GM18858 (cell line): ENCODE measurements around the gene THPO.

Experiments used
- ATAC-seq: cut with Tn5 transposase; IDR thresholded peaks from one replicate; pipeline ENCODE4 v1.9.1; 2021; ENCODE audit not compliant: unreplicated experiment

The THPO gene

GRCh38 chr3:184377882-184378445 lies at the start of gene THPO:
Gene THPO, minus strand, starts transcription at chr3:184378207. Its CDS starts 1,948 bp downstream, at chr3:184376259.
- ATAC-seq = no peak

GRCh38 chr3:184426691-184427141 lies 48.7 kb upstream of the THPO start:
- no peak for ATAC-seq

GRCh38 chr3:184423561-184423960 lies 45.6 kb upstream of the THPO start:
- ATAC-seq = no peak

GRCh38 chr3:184419171-184419570 lies 41.2 kb upstream of the THPO start:
- ATAC-seq = no peak

GRCh38 chr3:184417619-184418327 lies 39.8 kb upstream of the THPO start:
- peak; percentile 69 for ATAC-seq

GRCh38 chr3:184415203-184415490 lies 37.1 kb upstream of the THPO start:
- no peak for ATAC-seq

GRCh38 chr3:184414418-184415202 lies 36.6 kb upstream of the THPO start:
- ATAC-seq = no peak

- no peak for ATAC-seq
These were observed 32.0 kb upstream of the THPO start for GRCh38 chr3:184409946-184410500.

GRCh38 chr3:184409331-184409926 lies 31.4 kb upstream of the THPO start:
- no peak for ATAC-seq

- ATAC-seq = no peak
These were observed 27.3 kb upstream of the THPO start for GRCh38 chr3:184405075-184406030.

- no peak for ATAC-seq
These were observed 21.4 kb upstream of the THPO start for GRCh38 chr3:184399410-184399809.

- ATAC-seq = no peak
These were observed 17.3 kb upstream of the THPO start for GRCh38 chr3:184395320-184395660.

- ATAC-seq = no peak
These were observed 13.3 kb upstream of the THPO start for GRCh38 chr3:184391266-184391665.

- ATAC-seq = no peak
These were observed 12.0 kb upstream of the THPO start for GRCh38 chr3:184389935-184390528.

- ATAC-seq = no peak
These were observed 11.4 kb upstream of the THPO start for GRCh38 chr3:184389384-184389783.

- ATAC-seq = no peak
These were observed 10.9 kb upstream of the THPO start for GRCh38 chr3:184388936-184389230.

GRCh38 chr3:184388164-184388935 lies 10.3 kb upstream of the THPO start:
- ATAC-seq = no peak

GRCh38 chr3:184387174-184387714 lies 9.2 kb upstream of the THPO start:
- ATAC-seq = no peak
